Measurements from ENCODE around the gene SULT1A3. TPM values are rescaled to one million over a fixed set of nuclear protein-coding genes. Genes with fewer than 3 reads are reported as not detected.

The SULT1A3 gene
- total RNA-seq, 1 experiment from 2014 or later = 23.5 TPM

DNA sequence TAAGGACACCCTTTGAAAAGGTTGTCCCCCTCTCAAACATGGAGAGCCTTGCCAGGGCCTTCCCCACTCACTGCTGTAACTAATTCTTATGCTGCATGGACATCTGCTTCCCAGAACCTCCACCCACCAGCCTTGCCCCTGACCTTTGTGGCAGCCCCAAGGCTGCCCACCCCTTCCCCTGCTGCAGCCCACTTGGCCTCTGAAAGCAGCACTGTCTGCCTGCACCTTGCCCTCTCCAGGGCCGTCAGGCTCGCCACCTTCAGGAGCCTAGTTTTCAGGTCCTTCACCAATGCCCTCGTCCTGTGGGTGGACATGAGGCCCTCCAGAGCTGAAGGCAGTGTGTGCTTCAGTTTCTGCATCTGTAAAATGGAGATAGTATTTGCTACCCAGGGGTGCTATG, 18.3 kb upstream of the SULT1A3 start:
- H2AFZ ChIP-seq (ENCODE audit: low read depth, low read length, poor library complexity, severe bottlenecking) = no peak overlapping the region
- no peaks in the 10 kb centered on the region for H3K36me3 ChIP-seq (ENCODE audit: control insufficient read depth in 1 of 2, insufficient read depth in 2 of 2, low read length in 2 of 2)
- CTCF ChIA-PET = no interaction called here
- no peak overlapping the region for H3K9ac ChIP-seq (ENCODE audit: low read length)
- RAD21 ChIA-PET (ENCODE audit: low non-redundant PET in 1 of 2, low total read pairs in 2 of 2, uncharacterized antibody in 2 of 2, unreplicated experiment in 2 of 2) = no interaction called here
- DNase-seq (ENCODE audit: low read depth, low spot score) = no peak
- no peaks in the 10 kb centered on the region for H4K20me1 ChIP-seq (ENCODE audit: insufficient read depth)
- peaks cover 13 to 20% of the 10 kb centered on the region in 2 experiments; a peak in 3 of 4 replicates for H3K4me1 ChIP-seq (ENCODE audit: control insufficient read depth in 1 of 2, insufficient read depth in 2 of 2, low read length in 2 of 2)
- no peak overlapping the region for H3K4me2 ChIP-seq (ENCODE audit: low read length)
- H3K4me3 ChIP-seq (replicated peaks in 1 of 2; ENCODE audit: low read depth in 1 of 2, low read length in 2 of 2) = no peak overlapping the region
- intact Hi-C loops (cut with micrococcal nuclease) = no loop called here
- no peaks in the 10 kb centered on the region for H3K9me3 ChIP-seq (ENCODE audit: control insufficient read depth in 1 of 2, insufficient read depth in 1 of 2, low read depth in 1 of 2, low read length in 2 of 2)
- TF ChIP-seq POLR2AphosphoS5 (IDR thresholded peaks at IDR 0.05; ENCODE audit: low read depth, low read length) (no peak), SIN3A (IDR thresholded peaks at IDR 0.05; ENCODE audit: low read depth) (no peak), EZH2 (IDR thresholded peaks at IDR 0.05) (no peak), ZFX (IDR thresholded peaks at IDR 0.05) (no peak), TCF7L2 (IDR thresholded peaks at IDR 0.05; ENCODE audit: borderline replicate concordance, extremely low read depth, insufficient read depth, insufficient read length) (no peak), CBX3 (IDR thresholded peaks at IDR 0.05; ENCODE audit: low read depth) (no peak), POLR2A (IDR thresholded peaks at IDR 0.05; ENCODE audit: borderline replicate concordance, extremely low read depth, insufficient read depth, insufficient read length) (no peak), FOSL1 (IDR thresholded peaks at IDR 0.05; ENCODE audit: low read depth) (no peak), EGR1 (IDR thresholded peaks at IDR 0.05; ENCODE audit: low read depth) (no peak), ZNF274 (IDR thresholded peaks at IDR 0.05; ENCODE audit: low read depth, low read length) (no peak), ELF1 (IDR thresholded peaks at IDR 0.05; ENCODE audit: borderline replicate concordance, low read depth) (no peak), SRF (IDR thresholded peaks at IDR 0.05; ENCODE audit: low read depth) (no peak), YY1 (IDR thresholded peaks at IDR 0.05; ENCODE audit: extremely low read depth, insufficient replicate concordance, low read depth, low read length) (no peak), RAD21 (IDR thresholded peaks at IDR 0.05; ENCODE audit: low read depth) (no peak), CEBPB (IDR thresholded peaks at IDR 0.05; ENCODE audit: low read depth) (no peak), SP1 (IDR thresholded peaks at IDR 0.05; ENCODE audit: low read depth) (no peak)
- TF ChIP-seq, protein P1, sequence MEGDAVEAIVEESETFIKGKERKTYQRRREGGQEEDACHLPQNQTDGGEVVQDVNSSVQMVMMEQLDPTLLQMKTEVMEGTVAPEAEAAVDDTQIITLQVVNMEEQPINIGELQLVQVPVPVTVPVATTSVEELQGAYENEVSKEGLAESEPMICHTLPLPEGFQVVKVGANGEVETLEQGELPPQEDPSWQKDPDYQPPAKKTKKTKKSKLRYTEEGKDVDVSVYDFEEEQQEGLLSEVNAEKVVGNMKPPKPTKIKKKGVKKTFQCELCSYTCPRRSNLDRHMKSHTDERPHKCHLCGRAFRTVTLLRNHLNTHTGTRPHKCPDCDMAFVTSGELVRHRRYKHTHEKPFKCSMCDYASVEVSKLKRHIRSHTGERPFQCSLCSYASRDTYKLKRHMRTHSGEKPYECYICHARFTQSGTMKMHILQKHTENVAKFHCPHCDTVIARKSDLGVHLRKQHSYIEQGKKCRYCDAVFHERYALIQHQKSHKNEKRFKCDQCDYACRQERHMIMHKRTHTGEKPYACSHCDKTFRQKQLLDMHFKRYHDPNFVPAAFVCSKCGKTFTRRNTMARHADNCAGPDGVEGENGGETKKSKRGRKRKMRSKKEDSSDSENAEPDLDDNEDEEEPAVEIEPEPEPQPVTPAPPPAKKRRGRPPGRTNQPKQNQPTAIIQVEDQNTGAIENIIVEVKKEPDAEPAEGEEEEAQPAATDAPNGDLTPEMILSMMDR (IDR thresholded peaks at IDR 0.05 in 2 of 3, conservative IDR thresholded peaks at IDR 0.05 in 1 of 3; ENCODE audit: borderline replicate concordance in 1 of 3, insufficient read depth in 1 of 3, low read depth in 2 of 3, low read length in 2 of 3) = no peak
- TF ChIP-seq, protein P2, sequence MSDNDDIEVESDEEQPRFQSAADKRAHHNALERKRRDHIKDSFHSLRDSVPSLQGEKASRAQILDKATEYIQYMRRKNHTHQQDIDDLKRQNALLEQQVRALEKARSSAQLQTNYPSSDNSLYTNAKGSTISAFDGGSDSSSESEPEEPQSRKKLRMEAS (IDR thresholded peaks at IDR 0.05) = no peak
- TF ChIP-seq, protein P3, sequence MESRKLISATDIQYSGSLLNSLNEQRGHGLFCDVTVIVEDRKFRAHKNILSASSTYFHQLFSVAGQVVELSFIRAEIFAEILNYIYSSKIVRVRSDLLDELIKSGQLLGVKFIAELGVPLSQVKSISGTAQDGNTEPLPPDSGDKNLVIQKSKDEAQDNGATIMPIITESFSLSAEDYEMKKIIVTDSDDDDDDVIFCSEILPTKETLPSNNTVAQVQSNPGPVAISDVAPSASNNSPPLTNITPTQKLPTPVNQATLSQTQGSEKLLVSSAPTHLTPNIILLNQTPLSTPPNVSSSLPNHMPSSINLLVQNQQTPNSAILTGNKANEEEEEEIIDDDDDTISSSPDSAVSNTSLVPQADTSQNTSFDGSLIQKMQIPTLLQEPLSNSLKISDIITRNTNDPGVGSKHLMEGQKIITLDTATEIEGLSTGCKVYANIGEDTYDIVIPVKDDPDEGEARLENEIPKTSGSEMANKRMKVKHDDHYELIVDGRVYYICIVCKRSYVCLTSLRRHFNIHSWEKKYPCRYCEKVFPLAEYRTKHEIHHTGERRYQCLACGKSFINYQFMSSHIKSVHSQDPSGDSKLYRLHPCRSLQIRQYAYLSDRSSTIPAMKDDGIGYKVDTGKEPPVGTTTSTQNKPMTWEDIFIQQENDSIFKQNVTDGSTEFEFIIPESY (IDR thresholded peaks at IDR 0.05; ENCODE audit: extremely low read depth, insufficient replicate concordance, low read length) = no peak
- TF ChIP-seq, protein P4, sequence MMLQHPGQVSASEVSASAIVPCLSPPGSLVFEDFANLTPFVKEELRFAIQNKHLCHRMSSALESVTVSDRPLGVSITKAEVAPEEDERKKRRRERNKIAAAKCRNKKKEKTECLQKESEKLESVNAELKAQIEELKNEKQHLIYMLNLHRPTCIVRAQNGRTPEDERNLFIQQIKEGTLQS (IDR thresholded peaks at IDR 0.05) = no peak
- no peak overlapping the region for H3K27ac ChIP-seq (ENCODE audit: low read depth, low read length)
- no peaks in the 10 kb centered on the region for H3K9me2 ChIP-seq (ENCODE audit: insufficient read depth)
- no peak for ATAC-seq
- POLR2A ChIA-PET = no interaction called here
- no peaks in the 10 kb centered on the region for H3K27me3 ChIP-seq (ENCODE audit: insufficient read depth, low read length)
- no peaks in the 10 kb centered on the region for H3K79me2 ChIP-seq (ENCODE audit: insufficient read depth, low read length)
- no TSS peak for BruUV-seq (replicated peaks)
